ENCODE measurements around the gene SDHA. TPM values are rescaled to one million over a fixed set of nuclear protein-coding genes. Genes with fewer than 3 reads are reported as not detected.

The SDHA gene
- total and polyA plus RNA-seq, 2 of the 8 experiments (the other 6 are each of a cell fraction or from before 2014, with no cell fraction given), result 59.7 to 87.3 TPM

GRCh38 chr5:285991-286557, 68.0 kb downstream of the SDHA start (continued):
- TF ChIP-seq CHD7 (IDR thresholded peaks at IDR 0.05; ENCODE audit: insufficient replicate concordance, low read length) (no peak), KDM4A (IDR thresholded peaks at IDR 0.05; ENCODE audit: low read depth, low read length, severe bottlenecking) (no peak), EP300 (IDR thresholded peaks at IDR 0.05; ENCODE audit: borderline replicate concordance in 1 of 2, low read depth in 2 of 2, low read length in 2 of 2) (no peak), SIX5 (IDR thresholded peaks at IDR 0.05; ENCODE audit: low read depth, low read length) (no peak), KDM1A (IDR thresholded peaks at IDR 0.05; ENCODE audit: borderline replicate concordance, low read length) (no peak), SP2 (IDR thresholded peaks at IDR 0.05; ENCODE audit: low read length) (no peak), RNF2 (IDR thresholded peaks at IDR 0.05; ENCODE audit: borderline replicate concordance, low read depth, low read length, missing control alignments, poor library complexity, severe bottlenecking) (no peak), YY1 (IDR thresholded peaks at IDR 0.05; ENCODE audit: low read depth, low read length) (no peak), USF2 (IDR thresholded peaks at IDR 0.05; ENCODE audit: low read length) (no peak)
